ENCODE measurements around the gene CPED1.

CPED1 gene

GRCh38 chr7:121043314-121044234, 55.1 kb downstream of the CPED1 start:
- TF ChIP-seq CTCF (IDR thresholded peaks at IDR 0.05; ENCODE audit: low read depth, low read length): no peak
- no peak overlapping the region for H3K4me3 ChIP-seq (ENCODE audit: low read depth, low read length)

- H3K4me3 ChIP-seq (ENCODE audit: low read depth, low read length): no peak overlapping the region
- TF ChIP-seq CTCF (IDR thresholded peaks at IDR 0.05; ENCODE audit: low read depth, low read length): no peak
Measured at GRCh38 chr7:121045090-121045489, 56.6 kb downstream of the CPED1 start.

- no peak for TF ChIP-seq CTCF (IDR thresholded peaks at IDR 0.05; ENCODE audit: low read depth, low read length)
- H3K4me3 ChIP-seq (ENCODE audit: low read depth, low read length): no peak overlapping the region
Measured at GRCh38 chr7:121046009-121046408, 57.5 kb downstream of the CPED1 start.

GRCh38 chr7:121046893-121047468, 58.5 kb downstream of the CPED1 start:
- TF ChIP-seq CTCF (IDR thresholded peaks at IDR 0.05; ENCODE audit: low read depth, low read length): no peak
- no peak overlapping the region for H3K4me3 ChIP-seq (ENCODE audit: low read depth, low read length)

- TF ChIP-seq CTCF (IDR thresholded peaks at IDR 0.05; ENCODE audit: low read depth, low read length): no peak
- no peak overlapping the region for H3K4me3 ChIP-seq (ENCODE audit: low read depth, low read length)
Measured at GRCh38 chr7:121048195-121048594, 59.7 kb downstream of the CPED1 start.

GRCh38 chr7:121049028-121049791, 60.7 kb downstream of the CPED1 start:
- no peak overlapping the region for H3K4me3 ChIP-seq (ENCODE audit: low read depth, low read length)
- TF ChIP-seq CTCF (IDR thresholded peaks at IDR 0.05; ENCODE audit: low read depth, low read length): no peak

Measured in WI38 (cell line).